IMR-90 (cell line): Measurements from ENCODE around the gene CAMTA1. TPM values are rescaled to one million over a fixed set of nuclear protein-coding genes. Genes with fewer than 3 reads are reported as not detected.

ENCODE experiments used
- ATAC-seq: fragments of 200-7000 bp; cut with Tn5 transposase; 2 replicates; pipeline ENCODE4 v1.9.1; 2020; ENCODE audit warnings: low read depth, mild to moderate bottlenecking, moderate library complexity
- BruUV-seq: library from RNA; stranded (reverse); fragments of 400-500 nt; replicated peaks from 2 replicates; lab custom pipeline; 2021; lab: Mats Ljungman, UMichigan
- CTCF ChIA-PET: fragments of 300-600 bp; formaldehyde crosslinking; extraction: SDS; loops from one replicate; lab custom pipeline; 2021; ENCODE audit warnings: antibody characterized with exemption; lab: Yijun Ruan, JAX
- POLR2A ChIA-PET: fragments of 300-600 bp; sonication (Branson Sonifier 250); formaldehyde crosslinking; loops from one replicate; lab custom pipeline; 2022; ENCODE audit warnings: antibody characterized with exemption; ENCODE audit not compliant: unreplicated experiment; lab: Charles Lee
- DNase-seq: peaks from one replicate; pipeline ENCODE4 v3.0.0; 2013
- H2AFZ ChIP-seq: replicated peaks from 2 replicates; pipeline ENCODE3; 2013; ENCODE audit warnings: low read length, mild to moderate bottlenecking; ENCODE audit not compliant: poor library complexity
- H2AK5ac ChIP-seq: 2 replicates; pipeline ENCODE4 v1.6.1; 2013; ENCODE audit warnings: low read depth, low read length, inconsistent platforms
- H2AK9ac ChIP-seq: replicated peaks from 2 replicates; pipeline ENCODE3; 2013; ENCODE audit warnings: mild to moderate bottlenecking, low read depth, low read length, moderate library complexity; ENCODE audit not compliant: poor library complexity
- H2BK120ac ChIP-seq: 2 replicates; pipeline ENCODE4 v1.6.1; 2013; ENCODE audit warnings: low read depth, low read length, inconsistent platforms
- H2BK15ac ChIP-seq: 3 replicates; pipeline ENCODE4 v1.6.1; 2013; ENCODE audit warnings: low read depth, low read length, inconsistent platforms
- H2BK20ac ChIP-seq: 2 replicates; pipeline ENCODE4 v1.6.1; 2013; ENCODE audit warnings: low read depth, mild to moderate bottlenecking, inconsistent platforms, low read length, moderate library complexity
- H2BK5ac ChIP-seq: 2 replicates; pipeline ENCODE4 v1.6.1; 2013; ENCODE audit warnings: mild to moderate bottlenecking, low read depth, low read length, inconsistent platforms; ENCODE audit not compliant: poor library complexity, severe bottlenecking
- H3K14ac ChIP-seq: replicated peaks from 2 replicates; pipeline ENCODE4 v1.6.1; 2013; ENCODE audit warnings: low read depth, low read length, inconsistent platforms
- H3K18ac ChIP-seq: 2 replicates; pipeline ENCODE4 v1.6.1; 2013; ENCODE audit warnings: low read depth, low read length, control low read depth
- H3K23ac ChIP-seq: 2 replicates; pipeline ENCODE4 v1.6.1; 2013; ENCODE audit warnings: low read depth, low read length, inconsistent platforms
- H3K27ac ChIP-seq: 2 replicates; pipeline ENCODE4 v1.5.1; 2013; ENCODE audit warnings: mild to moderate bottlenecking, control low read depth, low read length; ENCODE audit not compliant: insufficient read depth
- H3K27me3 ChIP-seq: 2 replicates; pipeline ENCODE4 v1.6.1; 2013; ENCODE audit warnings: low read length; ENCODE audit not compliant: control insufficient read depth, insufficient read depth
- H3K36me3 ChIP-seq: 2 replicates; pipeline ENCODE4 v1.6.1; 2013; ENCODE audit warnings: low read length, mixed read lengths; ENCODE audit not compliant: control insufficient read depth, insufficient read depth
- H3K4ac ChIP-seq: 2 replicates; pipeline ENCODE4 v1.6.1; 2013; ENCODE audit warnings: low read depth, low read length, inconsistent platforms
- H3K4me1 ChIP-seq: 2 replicates; pipeline ENCODE4 v1.6.1; 2013; ENCODE audit warnings: low read length, mixed read lengths; ENCODE audit not compliant: control insufficient read depth, insufficient read depth
- H3K4me2 ChIP-seq: 2 replicates; pipeline ENCODE4 v1.6.1; 2013; ENCODE audit warnings: low read depth, mild to moderate bottlenecking, control low read depth, low read length, moderate library complexity
- H3K4me3 ChIP-seq: 2 replicates; pipeline ENCODE4 v1.5.1; 2013; ENCODE audit warnings: low read depth, mild to moderate bottlenecking, control low read depth, low read length, moderate library complexity; ENCODE audit not compliant: insufficient read depth
- H3K56ac ChIP-seq: 2 replicates; pipeline ENCODE4 v1.6.1; 2013; ENCODE audit warnings: low read length, inconsistent platforms; ENCODE audit not compliant: insufficient read depth; ENCODE audit errors: extremely low read depth
- H3K79me1 ChIP-seq, 2 experiments: 2 replicates each; pipeline ENCODE4 v1.6.1; 2013; ENCODE audit warnings: low read length in 2 of 2, inconsistent platforms in 1 of 2, low read depth in 1 of 2
- H3K9ac ChIP-seq: 2 replicates; pipeline ENCODE4 v1.6.1; 2013; ENCODE audit warnings: low read depth, low read length, control low read depth
- H3K9me1 ChIP-seq: 2 replicates; pipeline ENCODE4 v1.6.1; 2013; ENCODE audit warnings: low read length, inconsistent platforms; ENCODE audit not compliant: insufficient read depth
- H3K9me3 ChIP-seq: 2 replicates; pipeline ENCODE4 v1.6.1; 2013; ENCODE audit warnings: low read length; ENCODE audit not compliant: control insufficient read depth, insufficient read depth
- H4K20me1 ChIP-seq: 2 replicates; pipeline ENCODE4 v1.6.1; 2013; ENCODE audit warnings: low read length, inconsistent platforms; ENCODE audit not compliant: insufficient read depth
- H4K5ac ChIP-seq: 2 replicates; pipeline ENCODE4 v1.6.1; 2013; ENCODE audit warnings: mild to moderate bottlenecking, low read depth, low read length, control low read depth
- H4K8ac ChIP-seq, 2 experiments: 2 replicates each; pipeline ENCODE4 v1.6.1; 2013; ENCODE audit warnings: low read depth in 2 of 2, low read length in 2 of 2, control low read depth in 1 of 2, inconsistent platforms in 1 of 2
- H4K91ac ChIP-seq: 2 replicates; pipeline ENCODE4 v1.6.1; 2013; ENCODE audit warnings: low read depth, low read length, inconsistent platforms; ENCODE audit not compliant: insufficient read depth
- CEBPB ChIP-seq: IDR thresholded peaks from 2 replicates; pipeline ENCODE4 v1.6.1; 2012; ENCODE audit warnings: low read depth, low read length, improper control_type of control experiment
- MXI1 ChIP-seq: IDR thresholded peaks from 2 replicates; pipeline ENCODE4 v1.6.1; 2012; ENCODE audit warnings: low read depth, mild to moderate bottlenecking, low read length, moderate library complexity, borderline replicate concordance
- NFE2L2 ChIP-seq: fragments of 150-350 bp; IDR thresholded peaks from 2 replicates; pipeline ENCODE4 v1.6.1; 2016; ENCODE audit warnings: low read depth, mild to moderate bottlenecking, low read length
- POLR2A ChIP-seq: IDR thresholded peaks from 2 replicates; pipeline ENCODE4 v1.6.1; 2012; ENCODE audit warnings: mild to moderate bottlenecking, low read depth, low read length
- RCOR1 ChIP-seq: IDR thresholded peaks from 2 replicates; pipeline ENCODE4 v1.6.1; 2012; ENCODE audit warnings: mild to moderate bottlenecking, low read length, improper control_type of control experiment; ENCODE audit not compliant: insufficient replicate concordance
- RFX5 ChIP-seq: IDR thresholded peaks from 2 replicates; pipeline ENCODE4 v1.8.0; 2012; ENCODE audit warnings: low read depth, mild to moderate bottlenecking, low read length, moderate library complexity
- WGBS, 2 experiments: methylation state at CpG; one replicate each; pipeline versions ENCODE4 v1.1.5 to v1.1.7; 2013; ENCODE audit warnings: missing lambda C conversion rate in 2 of 2; ENCODE audit not compliant: insufficient read length in 1 of 2; ENCODE audit errors: extremely low coverage in 2 of 2; 5-methylcytosine and 5-hydroxymethylcytosine counted together
- dilution Hi-C: fragments of 300-500 bp; cut with HindIII; formaldehyde crosslinking; loops from one replicate; pipeline ENCODE4 v1.14.3; 2018; ENCODE audit warnings: low sequenced_read_pairs; ENCODE audit not compliant: unreplicated experiment
- in situ Hi-C: fragments of 300-500 bp; cut with MboI; formaldehyde crosslinking; loops from 3 replicates; pipeline ENCODE4 v1.14.3; 2019; ENCODE audit warnings: low sequenced_read_pairs, inconsistent platforms, mixed read lengths
- intact Hi-C: fragments of 100-400 bp; cut with micrococcal nuclease; formaldehyde crosslinking; loops from 2 replicates; pipeline ENCODE4 v1.10.0; 2022
- polyA plus RNA-seq, 3 experiments: library from polyadenylated mRNA; depleted of rRNA; stranded (reverse); fragments of >200 nt; gene quantifications; 2 replicates each; pipeline ENCODE4 v1.2.3, GENCODE V29; 2012; ENCODE audit warnings: low replicate concordance in 1 of 3
- total RNA-seq: library from RNA; depleted of rRNA; stranded (reverse); fragments of >200 nt; gene quantifications from 2 replicates; pipeline ENCODE4 v1.2.3, GENCODE V29; 2012
- TF ChIP-seq, protein P1 (sequence below): fragments of 150-350 bp; IDR thresholded peaks from 2 replicates; pipeline ENCODE4 v1.6.1; 2017; ENCODE audit warnings: mild to moderate bottlenecking, antibody characterized with exemption, low read length, low read depth
- TF ChIP-seq, protein P2 (sequence below): conservative IDR thresholded peaks from 2 replicates; pipeline ENCODE4 v1.5.1; 2012; ENCODE audit warnings: mild to moderate bottlenecking, low read depth, low read length, improper control_type of control experiment

The CAMTA1 gene
- total and polyA plus RNA-seq, 2 of the 4 experiments (the other 2 are of a cell fraction) = 35.5 to 74.3 TPM

DNA sequence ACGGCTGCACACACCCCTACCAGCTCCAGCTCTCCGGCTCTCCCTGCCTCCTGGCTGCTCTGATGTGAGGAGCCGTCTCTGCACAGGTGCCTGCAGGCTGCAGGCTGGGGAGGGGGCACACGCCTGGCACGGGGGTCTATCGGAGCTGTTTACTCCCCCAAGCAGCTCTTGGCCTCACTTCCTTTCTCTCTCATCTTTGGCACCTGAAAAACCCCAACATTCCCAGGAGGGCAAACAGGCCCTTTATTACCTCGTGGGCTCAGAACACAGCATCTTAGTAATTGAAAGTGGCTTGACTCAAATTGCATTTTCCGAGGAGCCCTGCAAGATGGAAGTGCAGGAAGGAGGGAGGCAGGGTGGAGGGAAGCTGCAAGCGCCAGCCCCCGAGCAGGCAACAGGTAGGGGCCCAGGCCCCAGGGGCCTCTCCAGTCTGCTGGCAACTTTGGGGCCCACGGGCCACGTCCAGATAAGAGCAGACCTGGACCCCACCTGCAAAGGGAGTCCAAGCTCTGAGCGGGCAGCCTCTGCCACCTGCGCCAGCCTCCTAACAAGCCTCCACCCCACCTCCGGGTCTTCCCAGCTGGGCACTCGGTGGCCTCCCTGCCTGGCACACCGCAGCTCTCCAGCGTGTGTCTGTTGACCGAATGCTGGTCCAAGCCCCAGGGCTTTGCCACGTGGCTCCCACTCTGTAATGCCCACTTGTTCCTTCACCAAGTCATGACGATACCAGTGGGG, 722.2 kb downstream of the CAMTA1 start:
- Histone ChIP-seq H3K9me3 (no peaks in the 10 kb centered on the region), H3K18ac (no peak overlapping the region), H3K36me3 (no peaks in the 10 kb centered on the region), H3K4me3 (no peak overlapping the region), H4K8ac (no peak overlapping the region), H2AK5ac (no peak overlapping the region), H3K4ac (no peak overlapping the region), H3K56ac (no peak overlapping the region), H3K23ac (no peak overlapping the region), H4K20me1 (no peaks in the 10 kb centered on the region), H4K5ac (no peak overlapping the region), H3K4me1 (peaks cover 5% of the 10 kb centered on the region; the same call in 1 of the 2 replicates), H3K4me2 (no peak overlapping the region), H2AFZ (peak overlapping the region; percentile 33), H2BK20ac (no peak overlapping the region), H3K79me1 (no peaks in the 10 kb centered on the region), H2BK15ac (no peak overlapping the region), H4K91ac (no peak overlapping the region), H3K27ac (no peak overlapping the region), H3K27me3 (no peaks in the 10 kb centered on the region), H2BK120ac (no peak overlapping the region), H2AK9ac (peak overlapping the region; percentile 53), H2BK5ac (no peak overlapping the region), H3K14ac (no peak overlapping the region), H3K9me1 (no peaks in the 10 kb centered on the region), H3K9ac (no peak overlapping the region)
- WGBS, 2 experiments = 89% methylated on average over 10 of the region's 21 CpGs; no CpG with 5 or more reads in 1 of the 2 experiments
- intact Hi-C loops (no loop called here), dilution Hi-C loops (no loop called here), in situ Hi-C loops (no loop called here)
- DNase-seq = no peak
- POLR2A ChIA-PET = no interaction called here
- no peak for ATAC-seq
- BruUV-seq = no TSS peak
- CTCF ChIA-PET = no interaction called here
- TF ChIP-seq, protein P1, sequence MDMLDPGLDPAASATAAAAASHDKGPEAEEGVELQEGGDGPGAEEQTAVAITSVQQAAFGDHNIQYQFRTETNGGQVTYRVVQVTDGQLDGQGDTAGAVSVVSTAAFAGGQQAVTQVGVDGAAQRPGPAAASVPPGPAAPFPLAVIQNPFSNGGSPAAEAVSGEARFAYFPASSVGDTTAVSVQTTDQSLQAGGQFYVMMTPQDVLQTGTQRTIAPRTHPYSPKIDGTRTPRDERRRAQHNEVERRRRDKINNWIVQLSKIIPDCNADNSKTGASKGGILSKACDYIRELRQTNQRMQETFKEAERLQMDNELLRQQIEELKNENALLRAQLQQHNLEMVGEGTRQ = no peak
- no peak for TF ChIP-seq CEBPB
- TF ChIP-seq RCOR1 = no peak
- TF ChIP-seq RFX5 = no peak
- TF ChIP-seq, protein P2, sequence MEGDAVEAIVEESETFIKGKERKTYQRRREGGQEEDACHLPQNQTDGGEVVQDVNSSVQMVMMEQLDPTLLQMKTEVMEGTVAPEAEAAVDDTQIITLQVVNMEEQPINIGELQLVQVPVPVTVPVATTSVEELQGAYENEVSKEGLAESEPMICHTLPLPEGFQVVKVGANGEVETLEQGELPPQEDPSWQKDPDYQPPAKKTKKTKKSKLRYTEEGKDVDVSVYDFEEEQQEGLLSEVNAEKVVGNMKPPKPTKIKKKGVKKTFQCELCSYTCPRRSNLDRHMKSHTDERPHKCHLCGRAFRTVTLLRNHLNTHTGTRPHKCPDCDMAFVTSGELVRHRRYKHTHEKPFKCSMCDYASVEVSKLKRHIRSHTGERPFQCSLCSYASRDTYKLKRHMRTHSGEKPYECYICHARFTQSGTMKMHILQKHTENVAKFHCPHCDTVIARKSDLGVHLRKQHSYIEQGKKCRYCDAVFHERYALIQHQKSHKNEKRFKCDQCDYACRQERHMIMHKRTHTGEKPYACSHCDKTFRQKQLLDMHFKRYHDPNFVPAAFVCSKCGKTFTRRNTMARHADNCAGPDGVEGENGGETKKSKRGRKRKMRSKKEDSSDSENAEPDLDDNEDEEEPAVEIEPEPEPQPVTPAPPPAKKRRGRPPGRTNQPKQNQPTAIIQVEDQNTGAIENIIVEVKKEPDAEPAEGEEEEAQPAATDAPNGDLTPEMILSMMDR = no peak
- no peak for TF ChIP-seq MXI1
- TF ChIP-seq NFE2L2 = no peak
- TF ChIP-seq POLR2A = no peak
